ENCODE results near the gene S100B. TPM values are rescaled to one million over a fixed set of nuclear protein-coding genes. Genes with fewer than 3 reads are reported as not detected.

Gene S100B
- total RNA-seq, 1 experiment from 2014 or later, result not detected

GRCh38 chr21:46626975-46627501 lies 22.2 kb upstream of the S100B start:
- ChIA-PET CTCF (no interaction called here), POLR2A (no interaction called here)

More at GRCh38 chr21:46626975-46627501, 22.2 kb upstream of the S100B start:
- Histone ChIP-seq H3K79me2 (ENCODE audit: insufficient read depth, low read length) (no peaks in the 10 kb centered on the region), H3K4me1 (ENCODE audit: control insufficient read depth in 1 of 2, insufficient read depth in 2 of 2, low read length in 2 of 2) (no peaks in the 10 kb centered on the region), H3K9ac (ENCODE audit: low read length) (no peak overlapping the region), H3K27me3 (ENCODE audit: insufficient read depth, low read length) (no peaks in the 10 kb centered on the region), H4K20me1 (ENCODE audit: insufficient read depth) (no peaks in the 10 kb centered on the region), H3K27ac (ENCODE audit: low read depth, low read length) (no peak overlapping the region), H2AFZ (ENCODE audit: low read depth, low read length, poor library complexity, severe bottlenecking) (no peak overlapping the region), H3K4me2 (ENCODE audit: low read length) (no peak overlapping the region), H3K36me3 (ENCODE audit: control insufficient read depth in 1 of 2, insufficient read depth in 2 of 2, low read length in 2 of 2) (no peaks in the 10 kb centered on the region), H3K9me3 (ENCODE audit: control insufficient read depth in 1 of 2, insufficient read depth in 1 of 2, low read depth in 1 of 2, low read length in 2 of 2) (peaks cover 0 to 6% of the 10 kb centered on the region in 2 experiments; a peak in 2 of 4 replicates), H3K9me2 (ENCODE audit: insufficient read depth) (no peaks in the 10 kb centered on the region), H3K4me3 (replicated peaks in 1 of 2; ENCODE audit: low read depth in 1 of 2, low read length in 2 of 2) (no peak overlapping the region)
- ATAC-seq, result no peak
- DNase-seq (ENCODE audit: low read depth, low spot score), result no peak
- TF ChIP-seq SRF (IDR thresholded peaks at IDR 0.05; ENCODE audit: low read depth) (no peak), REST (IDR thresholded peaks at IDR 0.05; ENCODE audit: low read depth) (no peak), POLR2AphosphoS5 (IDR thresholded peaks at IDR 0.05; ENCODE audit: low read depth, low read length) (no peak), EGR1 (IDR thresholded peaks at IDR 0.05; ENCODE audit: low read depth) (no peak), SP1 (IDR thresholded peaks at IDR 0.05; ENCODE audit: low read depth) (no peak), RAD21 (IDR thresholded peaks at IDR 0.05; ENCODE audit: low read depth) (no peak), ZNF274 (IDR thresholded peaks at IDR 0.05; ENCODE audit: low read depth, low read length) (no peak)
- intact Hi-C loops (cut with micrococcal nuclease), result no loop called here
- RAD21 ChIA-PET (ENCODE audit: low non-redundant PET in 1 of 2, low total read pairs in 2 of 2, uncharacterized antibody in 2 of 2, unreplicated experiment in 2 of 2), result no interaction called here
- BruUV-seq (replicated peaks), result no TSS peak
